ENCODE data around the gene DCDC1. TPM values are rescaled to one million over a fixed set of nuclear protein-coding genes. Genes with fewer than 3 reads are reported as not detected.

Gene DCDC1
- total RNA-seq, 2 donors from 2014 or later, result not detected

DNA sequence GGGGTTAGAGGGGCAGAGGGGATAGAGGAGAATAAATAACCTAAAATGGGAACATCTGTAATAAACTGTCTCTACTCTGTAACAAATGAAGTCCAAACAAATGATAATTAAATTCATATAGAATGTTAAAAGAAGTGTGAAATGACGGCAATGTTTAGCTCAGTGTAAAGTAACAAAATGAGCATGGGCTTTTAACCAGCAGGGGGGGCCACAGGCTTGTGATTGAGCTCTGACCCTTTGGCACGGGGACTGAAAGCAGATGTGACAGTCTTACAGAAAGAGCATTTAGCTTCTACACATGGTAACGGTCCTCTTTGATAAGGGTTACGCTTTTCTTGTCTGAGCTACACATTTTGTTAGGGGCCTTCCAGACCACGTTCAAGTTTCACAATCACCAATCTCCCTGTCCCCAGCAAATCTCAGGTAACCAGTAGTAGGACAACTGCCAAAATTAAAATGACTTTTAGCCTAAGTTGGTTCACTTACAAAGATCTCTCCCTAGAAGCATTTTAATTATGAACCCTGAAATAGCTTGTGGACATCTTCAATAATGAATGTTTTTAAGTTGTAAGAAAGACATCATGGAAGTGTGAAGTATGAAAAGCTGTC lies 262.5 kb downstream of the DCDC1 start:
- Histone ChIP-seq H3K4me3 (no peak overlapping the region), H3K9ac (ENCODE audit: low read depth in 2 of 2, low read length in 2 of 2) (no peak overlapping the region), H3K9me3 (no peaks in the 10 kb centered on the region), H3K27ac (no peak overlapping the region), H3K36me3 (no peaks in the 10 kb centered on the region), H3K4me1 (no peaks in the 10 kb centered on the region), H3K27me3 (no peaks in the 10 kb centered on the region)
- peak; percentile 45 for TF ChIP-seq CTCF (IDR thresholded peaks at IDR 0.05)
- intact Hi-C loops (cut with DNase I), result no loop called here
- peak; percentile 41 for DNase-seq

GRCh38 chr11:31106326-31106725 lies 263.2 kb downstream of the DCDC1 start:
- Histone ChIP-seq H3K9me3 (no peaks in the 10 kb centered on the region), H3K36me3 (no peaks in the 10 kb centered on the region), H3K9ac (ENCODE audit: low read depth in 2 of 2, low read length in 2 of 2) (no peak overlapping the region), H3K27me3 (no peaks in the 10 kb centered on the region), H3K27ac (no peak overlapping the region), H3K4me3 (no peak overlapping the region), H3K4me1 (no peaks in the 10 kb centered on the region)
- no peak for TF ChIP-seq CTCF (IDR thresholded peaks at IDR 0.05)
- intact Hi-C loops (cut with DNase I), result no loop called here
- DNase-seq, result no peak

GRCh38 chr11:31102875-31103274 lies 266.7 kb downstream of the DCDC1 start:
- DNase-seq, result no peak
- no peak overlapping the region for H3K9ac ChIP-seq (ENCODE audit: low read depth in 2 of 2, low read length in 2 of 2)
- H3K36me3 ChIP-seq, result no peaks in the 10 kb centered on the region
- no peaks in the 10 kb centered on the region for H3K27me3 ChIP-seq
- H3K4me3 ChIP-seq, result no peak overlapping the region
- intact Hi-C loops (cut with DNase I), result no loop called here
- H3K27ac ChIP-seq, result no peak overlapping the region
- H3K9me3 ChIP-seq, result no peaks in the 10 kb centered on the region
- no peak for TF ChIP-seq CTCF (IDR thresholded peaks at IDR 0.05)
- no peaks in the 10 kb centered on the region for H3K4me1 ChIP-seq

GRCh38 chr11:31102316-31102715 lies 267.2 kb downstream of the DCDC1 start:
- Histone ChIP-seq H3K9me3 (no peaks in the 10 kb centered on the region), H3K4me3 (no peak overlapping the region), H3K4me1 (no peaks in the 10 kb centered on the region), H3K9ac (ENCODE audit: low read depth in 2 of 2, low read length in 2 of 2) (no peak overlapping the region), H3K36me3 (no peaks in the 10 kb centered on the region), H3K27me3 (no peaks in the 10 kb centered on the region), H3K27ac (no peak overlapping the region)
- intact Hi-C loops (cut with DNase I), result no loop called here
- TF ChIP-seq CTCF (IDR thresholded peaks at IDR 0.05), result no peak
- DNase-seq, result no peak

DNA sequence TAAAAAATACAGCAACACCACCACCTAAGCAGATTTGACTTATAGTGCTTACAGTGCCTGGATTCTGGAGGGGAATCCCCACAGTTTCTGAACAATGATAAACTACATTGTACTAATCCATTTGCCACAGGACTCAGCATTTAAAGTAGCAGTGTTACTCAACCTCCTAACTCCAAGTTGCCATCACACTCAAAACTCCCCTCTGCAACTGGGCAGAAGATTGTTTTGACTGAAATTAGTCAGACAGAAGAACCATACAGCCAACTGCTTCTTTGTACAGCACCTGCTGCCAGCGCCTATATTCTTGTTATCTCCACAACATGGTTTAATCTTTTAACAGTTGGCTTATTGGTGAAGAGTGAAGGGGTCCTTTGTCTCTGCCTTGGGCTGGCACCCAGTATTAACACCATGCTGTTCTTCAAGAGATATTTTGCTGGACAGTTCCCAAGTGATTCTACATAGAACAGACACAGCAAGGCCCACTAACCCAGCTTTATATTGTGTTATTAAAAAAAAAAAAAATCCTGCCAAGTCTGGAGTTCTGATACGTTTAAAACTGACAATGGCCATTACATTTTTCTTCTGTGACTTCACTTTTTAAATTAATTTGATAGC lies 273.2 kb downstream of the DCDC1 start:
- H3K36me3 ChIP-seq, result no peaks in the 10 kb centered on the region
- no peaks in the 10 kb centered on the region for H3K9me3 ChIP-seq
- DNase-seq, result no peak
- H3K27me3 ChIP-seq, result no peaks in the 10 kb centered on the region
- no peak overlapping the region for H3K4me3 ChIP-seq
- no peak overlapping the region for H3K9ac ChIP-seq (ENCODE audit: low read depth in 2 of 2, low read length in 2 of 2)
- H3K4me1 ChIP-seq, result no peaks in the 10 kb centered on the region
- no peak overlapping the region for H3K27ac ChIP-seq
- no peak for TF ChIP-seq CTCF (IDR thresholded peaks at IDR 0.05)
- intact Hi-C loops (cut with DNase I), result no loop called here
